Ishikawa (cell line): ENCODE data around the gene TAGAP.

ENCODE experiments used
- CEBPB ChIP-seq: IDR thresholded peaks from 2 replicates; pipeline ENCODE4 v1.6.1; 2012
- CREB1 ChIP-seq: IDR thresholded peaks from 2 replicates; pipeline ENCODE4 v1.6.1; 2012; ENCODE audit warnings: low read depth
- EGR1 ChIP-seq: IDR thresholded peaks from 2 replicates; pipeline ENCODE4 v1.6.1; 2012
- EP300 ChIP-seq: IDR thresholded peaks from 2 replicates; pipeline ENCODE4 v1.6.1; 2012; ENCODE audit warnings: borderline replicate concordance
- FOXM1 ChIP-seq: IDR thresholded peaks from 2 replicates; pipeline ENCODE4 v1.6.1; 2012; ENCODE audit warnings: low read depth, borderline replicate concordance
- MAX ChIP-seq: IDR thresholded peaks from 2 replicates; pipeline ENCODE4 v1.6.1; 2012
- NFIC ChIP-seq: IDR thresholded peaks from 2 replicates; pipeline ENCODE4 v1.6.1; 2012
- RAD21 ChIP-seq: IDR thresholded peaks from 2 replicates; pipeline ENCODE4 v1.6.1; 2012; ENCODE audit warnings: low read depth
- REST ChIP-seq: IDR thresholded peaks from 2 replicates; pipeline ENCODE4 v1.6.1; 2012; ENCODE audit warnings: low read depth, mild to moderate bottlenecking
- TAF1 ChIP-seq: IDR thresholded peaks from 2 replicates; pipeline ENCODE4 v1.6.1; 2012; ENCODE audit warnings: low read depth, mild to moderate bottlenecking
- TCF12 ChIP-seq: IDR thresholded peaks from 2 replicates; pipeline ENCODE4 v1.6.1; 2012; ENCODE audit warnings: low read depth
- TEAD4 ChIP-seq: IDR thresholded peaks from 2 replicates; pipeline ENCODE4 v1.6.1; 2012
- USF1 ChIP-seq: IDR thresholded peaks from 2 replicates; pipeline ENCODE4 v1.6.1; 2012
- YY1 ChIP-seq: IDR thresholded peaks from 2 replicates; pipeline ENCODE4 v1.6.1; 2012; ENCODE audit warnings: low read depth
- ZBTB7A ChIP-seq: IDR thresholded peaks from 2 replicates; pipeline ENCODE4 v1.6.1; 2012; ENCODE audit warnings: low read depth

Gene TAGAP

GRCh38 chr6:159036673-159037072 lies 8.1 kb downstream of the TAGAP start:
- TF ChIP-seq EGR1 (no peak), CREB1 (no peak), TEAD4 (no peak), REST (no peak), EP300 (no peak), ZBTB7A (no peak), MAX (no peak), YY1 (no peak), CEBPB (no peak), USF1 (no peak), NFIC (no peak), RAD21 (no peak), TCF12 (no peak)

- TF ChIP-seq MAX = no peak
These were observed 8.9 kb downstream of the TAGAP start for GRCh38 chr6:159035891-159036290.

GRCh38 chr6:159033160-159034049 lies 11.4 kb downstream of the TAGAP start:
- TF ChIP-seq USF1 (no peak), EP300 (no peak), NFIC (no peak)

GRCh38 chr6:159031846-159032245 lies 12.9 kb downstream of the TAGAP start:
- TF ChIP-seq USF1 = no peak
- no peak for TF ChIP-seq TCF12
- TF ChIP-seq EP300 = no peak
- TF ChIP-seq EGR1 = no peak
- TF ChIP-seq FOXM1 = no peak
- TF ChIP-seq ZBTB7A = no peak
- TF ChIP-seq RAD21 = no peak
- TF ChIP-seq CREB1 = no peak
- no peak for TF ChIP-seq NFIC
- no peak for TF ChIP-seq CEBPB
- TF ChIP-seq REST = no peak
- TF ChIP-seq YY1 = no peak
- no peak for TF ChIP-seq TEAD4
- no peak for TF ChIP-seq TAF1
- no peak for TF ChIP-seq MAX

- no peak for TF ChIP-seq EP300
- no peak for TF ChIP-seq MAX
- no peak for TF ChIP-seq TCF12
- no peak for TF ChIP-seq YY1
- no peak for TF ChIP-seq NFIC
- no peak for TF ChIP-seq FOXM1
- no peak for TF ChIP-seq CEBPB
- no peak for TF ChIP-seq CREB1
- no peak for TF ChIP-seq REST
- no peak for TF ChIP-seq ZBTB7A
- no peak for TF ChIP-seq TAF1
- TF ChIP-seq RAD21 = no peak
- TF ChIP-seq EGR1 = no peak
- no peak for TF ChIP-seq USF1
- TF ChIP-seq TEAD4 = no peak
These were observed 14.6 kb downstream of the TAGAP start for GRCh38 chr6:159030168-159030567.
